Measurements from ENCODE around the gene KRT222. TPM values are rescaled to one million over a fixed set of nuclear protein-coding genes. Genes with fewer than 3 reads are reported as not detected.

Gene KRT222
- total and polyA plus RNA-seq, 2 of the 13 experiments (the other 11 are each of a cell fraction or from before 2014, with no cell fraction given): not detected

GRCh38 chr17:40618754-40619625 lies 46.0 kb downstream of the KRT222 start:
- under 1% methylated on average over 16 of the region's 16 CpGs for WGBS (ENCODE audit: low lambda C conversion rate)
- Histone ChIP-seq H3K4me1 (ENCODE audit: insufficient read depth, low read length) (peaks cover 55% of the 10 kb centered on the region), H3K9me3 (ENCODE audit: low read length) (no peaks in the 10 kb centered on the region), H4K20me1 (ENCODE audit: insufficient read depth, low read length) (no peaks in the 10 kb centered on the region), H3K9ac (ENCODE audit: insufficient read depth, low read depth, low read length) (no peak overlapping the region), H3K27ac (ENCODE audit: extremely low read length, insufficient read depth, low read length) (no peak overlapping the region), H3K4me3 (replicated peaks in 1 of 3; ENCODE audit: insufficient read depth in 1 of 3, low read depth in 2 of 3, low read length in 3 of 3) (peak overlapping the region; percentile 48 to 66 (median 48)), H3K36me3 (replicated peaks in 1 of 2; ENCODE audit: control insufficient read depth in 1 of 2, insufficient read depth in 2 of 2, low read length in 2 of 2) (no peaks in the 10 kb centered on the region), H3K79me2 (ENCODE audit: insufficient read depth, low read length) (no peaks in the 10 kb centered on the region), H2AFZ (ENCODE audit: low read length) (no peak overlapping the region), H3K4me2 (ENCODE audit: low read depth, low read length) (peak overlapping the region; percentile 93), H3K27me3 (ENCODE audit: control insufficient read depth in 1 of 2, insufficient read depth in 2 of 2, low read length in 2 of 2) (peaks cover 0 to 26% of the 10 kb centered on the region in 2 experiments; a peak in 3 of 5 replicates)
- CTCF ChIA-PET (ENCODE audit: low intra/inter-chr PET ratio, low total read pairs): interaction anchor here (3.3 kb wide), 1 partner anchor 172 kb away, joined by 37 read pairs; no protein-coding TSS in a partner anchor
- intact Hi-C loops (cut with micrococcal nuclease; ENCODE audit: unreplicated experiment): loop anchor here (5.0 to 10.0 kb wide), 2 partner anchors 233 to 1046 kb away; no protein-coding TSS in a partner anchor
- FAIRE-seq: peak; percentile 69
- peak; percentile 43 for DNase-seq (ENCODE audit: low spot score)
- BruUV-seq (replicated peaks): no TSS peak
- peak; percentile 68 for ATAC-seq
- POLR2A ChIA-PET: interaction anchor here (2.1 kb wide), 1 partner anchor 28 kb away, joined by 9 read pairs; the partner anchor contains the start of gene SMARCE1
- in situ Hi-C loops (cut with HindIII; ENCODE audit: extremely low pct_ligation_motif_present, low pct_unique_long_range_greater_than_20kb): loop anchor here (5.0 kb wide), 2 partner anchors 173 to 1043 kb away; no protein-coding TSS in a partner anchor
- TF ChIP-seq ASH2L (IDR thresholded peaks at IDR 0.05; ENCODE audit: insufficient read length, low read depth, low read length) (no peak), PCBP1 (IDR thresholded peaks at IDR 0.05; ENCODE audit: borderline replicate concordance, low read depth, low read length) (no peak), HNRNPLL (IDR thresholded peaks at IDR 0.05; ENCODE audit: low read depth, low read length, poor library complexity, severe bottlenecking) (no peak), CCDC6 (CRISPR knock-in tag; IDR thresholded peaks at IDR 0.05) (0 out of 2 replicates have a peak, but pooled peaks have one; percentile 12), NR2F6 (IDR thresholded peaks at IDR 0.05) (no peak), NR2F6 (CRISPR knock-in tag; IDR thresholded peaks at IDR 0.05) (0 out of 2 replicates have a peak, but pooled peaks have one; percentile 10), NFRKB (IDR thresholded peaks at IDR 0.05) (no peak), GATAD2A (CRISPR knock-in tag; IDR thresholded peaks at IDR 0.05) (peak; percentile 63), ZNF766 (CRISPR knock-in tag; IDR thresholded peaks at IDR 0.05; ENCODE audit: borderline replicate concordance) (no peak), MIER3 (CRISPR knock-in tag; IDR thresholded peaks at IDR 0.05; ENCODE audit: borderline replicate concordance) (0 out of 2 replicates have a peak, but pooled peaks have one; percentile 19), CENPT (CRISPR knock-in tag; IDR thresholded peaks at IDR 0.05; ENCODE audit: low read depth) (no peak), ZNF558 (CRISPR knock-in tag; IDR thresholded peaks at IDR 0.05; ENCODE audit: borderline replicate concordance) (no peak), ZNF138 (CRISPR knock-in tag; IDR thresholded peaks at IDR 0.05; ENCODE audit: low read depth) (0 out of 2 replicates have a peak, but pooled peaks have one; percentile 24), ZNF142 (CRISPR knock-in tag; IDR thresholded peaks at IDR 0.05) (no peak), ZMYM3 (CRISPR knock-in tag; IDR thresholded peaks at IDR 0.05) (peak; percentile 55; the same call in 1 of the 2 replicates), MIXL1 (CRISPR knock-in tag; IDR thresholded peaks at IDR 0.05) (peak; percentile 60; the same call in 1 of the 2 replicates), ADNP (CRISPR knock-in tag; IDR thresholded peaks at IDR 0.05) (no peak)
- TF ChIP-seq, protein P1, sequence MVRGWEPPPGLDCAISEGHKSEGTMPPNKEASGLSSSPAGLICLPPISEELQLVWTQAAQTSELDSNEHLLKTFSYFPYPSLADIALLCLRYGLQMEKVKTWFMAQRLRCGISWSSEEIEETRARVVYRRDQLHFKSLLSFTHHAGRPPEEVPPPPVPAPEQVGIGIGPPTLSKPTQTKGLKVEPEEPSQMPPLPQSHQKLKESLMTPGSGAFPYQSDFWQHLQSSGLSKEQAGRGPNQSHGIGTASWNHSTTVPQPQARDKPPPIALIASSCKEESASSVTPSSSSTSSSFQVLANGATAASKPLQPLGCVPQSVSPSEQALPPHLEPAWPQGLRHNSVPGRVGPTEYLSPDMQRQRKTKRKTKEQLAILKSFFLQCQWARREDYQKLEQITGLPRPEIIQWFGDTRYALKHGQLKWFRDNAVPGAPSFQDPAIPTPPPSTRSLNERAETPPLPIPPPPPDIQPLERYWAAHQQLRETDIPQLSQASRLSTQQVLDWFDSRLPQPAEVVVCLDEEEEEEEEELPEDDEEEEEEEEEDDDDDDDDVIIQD (CRISPR knock-in tag; IDR thresholded peaks at IDR 0.05; ENCODE audit: low read depth): no peak

All from HepG2 (cell line).